ENCODE data around the gene ARHGAP32. TPM values are rescaled to one million over a fixed set of nuclear protein-coding genes. Genes with fewer than 3 reads are reported as not detected.

ARHGAP32 gene
- polyA plus RNA-seq, 1 of the 3 experiments (the other 2 are of a cell fraction) = 4.8 TPM

GRCh38 chr11:128925250-128925600, 266.9 kb downstream of the ARHGAP32 start:
- Histone ChIP-seq H3K4me1 (ENCODE audit: control insufficient read depth in 1 of 2, insufficient read depth in 2 of 2, low read depth in 1 of 2, low read length in 1 of 2) (peaks cover 0 to 2% of the 10 kb centered on the region in 2 experiments; a peak in 1 of 4 replicates), H3K4me3 (ENCODE audit: low read depth in 2 of 2, low read length in 1 of 2) (no peak overlapping the region), H3K36me3 (replicated peaks in 1 of 2; ENCODE audit: control insufficient read depth in 1 of 2, insufficient read depth in 2 of 2, low read length in 1 of 2) (no peaks in the 10 kb centered on the region), H3K27me3 (ENCODE audit: insufficient read depth) (peaks cover 5% of the 10 kb centered on the region; the same call in 1 of the 2 replicates), H4K20me1 (ENCODE audit: insufficient read depth) (no peaks in the 10 kb centered on the region), H3K27ac (ENCODE audit: low read depth in 2 of 2, low read length in 1 of 2) (no peak overlapping the region), H3K9me3 (no peaks in the 10 kb centered on the region), H3K9me2 (no peaks in the 10 kb centered on the region), H2AFZ (ENCODE audit: low read depth) (no peak overlapping the region), H3K4me2 (no peak overlapping the region), H3K79me2 (ENCODE audit: insufficient read depth) (no peaks in the 10 kb centered on the region), H3F3A (replicated peaks; ENCODE audit: insufficient read depth) (no peaks in the 10 kb centered on the region), H3K9ac (no peak overlapping the region)
- POLR2A ChIA-PET = no interaction called here
- CTCF ChIA-PET = interaction anchor here (1.3 to 4.8 kb wide), 3 partner anchors 31 to 767 kb away, joined by 5 to 26 read pairs (median 24); no protein-coding TSS in a partner anchor
- TF ChIP-seq EP300 (IDR thresholded peaks at IDR 0.05; ENCODE audit: borderline replicate concordance in 1 of 2, low read depth in 1 of 2, low read length in 1 of 2) = no peak
- no peak for TF ChIP-seq RCOR1 (IDR thresholded peaks at IDR 0.05; ENCODE audit: low read length)
- TF ChIP-seq CTCF (IDR thresholded peaks at IDR 0.05) = no peak
- no peak for TF ChIP-seq EZH2phosphoT487 (IDR thresholded peaks at IDR 0.05; ENCODE audit: borderline replicate concordance, low read depth)
- TF ChIP-seq GATA2 (CRISPR knock-in tag; IDR thresholded peaks at IDR 0.05) = no peak
- no peak for TF ChIP-seq MXI1 (IDR thresholded peaks at IDR 0.05; ENCODE audit: low read depth, low read length)
- no peak for TF ChIP-seq PBX3 (IDR thresholded peaks at IDR 0.05)
- TF ChIP-seq SIN3A (IDR thresholded peaks at IDR 0.05; ENCODE audit: borderline replicate concordance, low read depth, low read length) = no peak
- no peak for TF ChIP-seq FOSL2 (IDR thresholded peaks at IDR 0.05; ENCODE audit: borderline replicate concordance, low read depth)
- no peak for TF ChIP-seq RFX5 (IDR thresholded peaks at IDR 0.05; ENCODE audit: low read length)
- TF ChIP-seq GABPA (IDR thresholded peaks at IDR 0.05; ENCODE audit: low read depth) = no peak
- no peak for TF ChIP-seq FOXM1 (IDR thresholded peaks at IDR 0.05; ENCODE audit: low read depth)
- no peak for TF ChIP-seq ELF1 (IDR thresholded peaks at IDR 0.05)
- no peak for TF ChIP-seq REST (IDR thresholded peaks at IDR 0.05; ENCODE audit: low read depth, low read length)
- TF ChIP-seq ZBTB33 (IDR thresholded peaks at IDR 0.05; ENCODE audit: borderline replicate concordance, low read depth) = no peak
- no peak for TF ChIP-seq TAF1 (IDR thresholded peaks at IDR 0.05; ENCODE audit: borderline replicate concordance, low read depth, low read length)
- TF ChIP-seq TEAD4 (IDR thresholded peaks at IDR 0.05; ENCODE audit: borderline replicate concordance, insufficient read depth) = no peak
- no peak for TF ChIP-seq JUND (IDR thresholded peaks at IDR 0.05)
- no peak for TF ChIP-seq SMC3 (IDR thresholded peaks at IDR 0.05; ENCODE audit: low read depth, low read length)
- no peak for DNase-seq
- WGBS (ENCODE audit: low lambda C conversion rate) = 75% methylated on average over 2 of the region's 2 CpGs
